ENCODE results near the gene SMARCD3. TPM values are rescaled to one million over a fixed set of nuclear protein-coding genes. Genes with fewer than 3 reads are reported as not detected.

Gene SMARCD3
- total RNA-seq, 4 donors from 2014 or later, result 4.8 to 19.8 (median 13.5) TPM

GRCh38 chr7:151289891-151290290, 41.4 kb upstream of the SMARCD3 start:
- intact Hi-C loops (cut with DNase I; ENCODE audit: low total_unique reads), result no loop called here
- TF ChIP-seq CTCF (IDR thresholded peaks at IDR 0.05) (no peak), POLR2A (IDR thresholded peaks at IDR 0.05) (no peak)
- H3K4me3 ChIP-seq (ENCODE audit: low read depth, poor library complexity, severe bottlenecking), result no peak overlapping the region
- DNase-seq (ENCODE audit: low spot score in 2 of 2), result peak in 1 of 2 donors; percentile 13
- WGBS, 2 donors, result 86 to 91% methylated on average over 2 of the region's 2 CpGs

- TF ChIP-seq POLR2A (IDR thresholded peaks at IDR 0.05), result no peak
- TF ChIP-seq CTCF (IDR thresholded peaks at IDR 0.05), result no peak
- intact Hi-C loops (cut with DNase I; ENCODE audit: low total_unique reads), result no loop called here
- no peak for DNase-seq (ENCODE audit: low spot score in 2 of 2)
- H3K4me3 ChIP-seq (ENCODE audit: low read depth, poor library complexity, severe bottlenecking), result no peak overlapping the region
- WGBS, 2 donors, result 37% methylated on average over 2 of the region's 2 CpGs
Observed at GRCh38 chr7:151286148-151286547, 37.7 kb upstream of the SMARCD3 start.

- TF ChIP-seq CTCF (IDR thresholded peaks at IDR 0.05) (no peak), POLR2A (IDR thresholded peaks at IDR 0.05) (no peak)
- H3K4me3 ChIP-seq (ENCODE audit: low read depth, poor library complexity, severe bottlenecking), result no peak overlapping the region
- intact Hi-C loops (cut with DNase I; ENCODE audit: low total_unique reads), result no loop called here
- 92 to 95% methylated on average over 2 of the region's 2 CpGs for WGBS, 2 donors
- no peak for DNase-seq (ENCODE audit: low spot score in 2 of 2)
Observed at GRCh38 chr7:151283302-151283701, 34.8 kb upstream of the SMARCD3 start.

GRCh38 chr7:151282111-151282510, 33.6 kb upstream of the SMARCD3 start:
- no peak for DNase-seq (ENCODE audit: low spot score in 2 of 2)
- WGBS, 2 donors, result 68 to 69% methylated on average over 8 of the region's 8 CpGs
- no peak for TF ChIP-seq POLR2A (IDR thresholded peaks at IDR 0.05)
- TF ChIP-seq CTCF (IDR thresholded peaks at IDR 0.05), result no peak
- intact Hi-C loops (cut with DNase I; ENCODE audit: low total_unique reads), result no loop called here
- H3K4me3 ChIP-seq (ENCODE audit: low read depth, poor library complexity, severe bottlenecking), result no peak overlapping the region

GRCh38 chr7:151281686-151282085, 33.2 kb upstream of the SMARCD3 start:
- H3K4me3 ChIP-seq (ENCODE audit: low read depth, poor library complexity, severe bottlenecking), result no peak overlapping the region
- intact Hi-C loops (cut with DNase I; ENCODE audit: low total_unique reads), result no loop called here
- WGBS, 2 donors, result 75 to 82% methylated on average over 6 of the region's 6 CpGs
- no peak for TF ChIP-seq POLR2A (IDR thresholded peaks at IDR 0.05)
- TF ChIP-seq CTCF (IDR thresholded peaks at IDR 0.05), result no peak
- DNase-seq (ENCODE audit: low spot score in 2 of 2), result no peak

GRCh38 chr7:151280388-151281019, 32.0 kb upstream of the SMARCD3 start:
- DNase-seq (ENCODE audit: low spot score in 2 of 2), result no peak
- H3K4me3 ChIP-seq (ENCODE audit: low read depth, poor library complexity, severe bottlenecking), result no peak overlapping the region
- TF ChIP-seq CTCF (IDR thresholded peaks at IDR 0.05) (no peak), POLR2A (IDR thresholded peaks at IDR 0.05) (no peak)
- 93 to 94% methylated on average over 9 of the region's 9 CpGs for WGBS, 2 donors
- intact Hi-C loops (cut with DNase I; ENCODE audit: low total_unique reads), result no loop called here

Data from lower leg skin (tissue), 4 donors.